GM06990 (cell line): ENCODE data around the gene NELFCD.

Source experiments
- DNase-seq: peaks from one replicate; pipeline ENCODE4 v3.0.0-alpha.2; 2011; ENCODE audit not compliant: insufficient read length; ENCODE audit errors: extremely low read depth
- H3K27me3 ChIP-seq: replicated peaks from 2 replicates; pipeline ENCODE4 v1.6.0; 2011; ENCODE audit warnings: low read length; ENCODE audit not compliant: control insufficient read depth, insufficient read depth
- H3K36me3 ChIP-seq: 2 replicates; pipeline ENCODE4 v1.5.1; 2011; ENCODE audit warnings: low read length; ENCODE audit not compliant: control insufficient read depth, insufficient read depth
- H3K4me3 ChIP-seq: replicated peaks from 2 replicates; pipeline ENCODE4 v1.5.1; 2011; ENCODE audit warnings: low read depth, mild to moderate bottlenecking, control low read depth, low read length
- TF ChIP-seq, protein P1 (sequence below): IDR thresholded peaks from 2 replicates; pipeline ENCODE4 v1.5.1; 2011; ENCODE audit warnings: low read length, control low read depth, mild to moderate bottlenecking, inconsistent platforms; ENCODE audit not compliant: insufficient read depth, poor library complexity, severe bottlenecking

The NELFCD gene

DNA sequence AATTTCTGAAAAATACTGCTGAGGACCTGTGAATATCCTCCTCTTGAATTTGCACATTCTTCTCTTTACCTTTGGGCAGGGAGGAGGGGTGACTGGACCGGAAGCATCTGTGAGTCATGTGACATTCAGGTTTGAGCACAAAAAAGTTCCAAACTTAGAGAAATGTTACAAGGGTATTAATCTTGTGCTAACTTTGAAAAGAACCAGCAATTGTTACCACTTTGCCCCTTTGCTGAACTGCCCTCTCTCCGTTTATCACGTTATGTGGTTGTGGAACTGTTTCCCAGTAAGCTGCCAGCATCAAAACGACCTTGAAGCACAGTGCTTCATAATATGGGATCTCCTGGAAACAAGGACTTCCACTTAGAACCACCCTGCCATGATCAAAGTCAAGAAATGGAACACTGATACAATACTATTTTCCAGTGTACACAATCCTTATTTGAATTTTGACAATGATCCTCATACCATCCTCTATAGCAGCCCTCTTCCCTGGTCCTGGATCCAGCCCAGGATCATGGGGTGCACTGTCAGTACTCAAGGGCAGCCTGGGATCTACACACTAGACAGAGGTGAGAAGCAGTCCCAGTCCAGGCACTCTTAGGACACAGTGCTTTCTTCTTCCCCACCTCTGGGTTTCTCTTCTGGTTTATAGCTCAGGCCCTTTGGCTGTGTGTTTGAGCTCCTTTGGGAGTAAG is 35.9 kb downstream of the NELFCD start:
- H3K4me3 ChIP-seq: no peak overlapping the region
- H3K36me3 ChIP-seq: peaks cover 1% of the 10 kb centered on the region; the same call in 1 of the 2 replicates
- no peak for DNase-seq
- TF ChIP-seq, protein P1, sequence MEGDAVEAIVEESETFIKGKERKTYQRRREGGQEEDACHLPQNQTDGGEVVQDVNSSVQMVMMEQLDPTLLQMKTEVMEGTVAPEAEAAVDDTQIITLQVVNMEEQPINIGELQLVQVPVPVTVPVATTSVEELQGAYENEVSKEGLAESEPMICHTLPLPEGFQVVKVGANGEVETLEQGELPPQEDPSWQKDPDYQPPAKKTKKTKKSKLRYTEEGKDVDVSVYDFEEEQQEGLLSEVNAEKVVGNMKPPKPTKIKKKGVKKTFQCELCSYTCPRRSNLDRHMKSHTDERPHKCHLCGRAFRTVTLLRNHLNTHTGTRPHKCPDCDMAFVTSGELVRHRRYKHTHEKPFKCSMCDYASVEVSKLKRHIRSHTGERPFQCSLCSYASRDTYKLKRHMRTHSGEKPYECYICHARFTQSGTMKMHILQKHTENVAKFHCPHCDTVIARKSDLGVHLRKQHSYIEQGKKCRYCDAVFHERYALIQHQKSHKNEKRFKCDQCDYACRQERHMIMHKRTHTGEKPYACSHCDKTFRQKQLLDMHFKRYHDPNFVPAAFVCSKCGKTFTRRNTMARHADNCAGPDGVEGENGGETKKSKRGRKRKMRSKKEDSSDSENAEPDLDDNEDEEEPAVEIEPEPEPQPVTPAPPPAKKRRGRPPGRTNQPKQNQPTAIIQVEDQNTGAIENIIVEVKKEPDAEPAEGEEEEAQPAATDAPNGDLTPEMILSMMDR: no peak
- H3K27me3 ChIP-seq: no peaks in the 10 kb centered on the region

DNA sequence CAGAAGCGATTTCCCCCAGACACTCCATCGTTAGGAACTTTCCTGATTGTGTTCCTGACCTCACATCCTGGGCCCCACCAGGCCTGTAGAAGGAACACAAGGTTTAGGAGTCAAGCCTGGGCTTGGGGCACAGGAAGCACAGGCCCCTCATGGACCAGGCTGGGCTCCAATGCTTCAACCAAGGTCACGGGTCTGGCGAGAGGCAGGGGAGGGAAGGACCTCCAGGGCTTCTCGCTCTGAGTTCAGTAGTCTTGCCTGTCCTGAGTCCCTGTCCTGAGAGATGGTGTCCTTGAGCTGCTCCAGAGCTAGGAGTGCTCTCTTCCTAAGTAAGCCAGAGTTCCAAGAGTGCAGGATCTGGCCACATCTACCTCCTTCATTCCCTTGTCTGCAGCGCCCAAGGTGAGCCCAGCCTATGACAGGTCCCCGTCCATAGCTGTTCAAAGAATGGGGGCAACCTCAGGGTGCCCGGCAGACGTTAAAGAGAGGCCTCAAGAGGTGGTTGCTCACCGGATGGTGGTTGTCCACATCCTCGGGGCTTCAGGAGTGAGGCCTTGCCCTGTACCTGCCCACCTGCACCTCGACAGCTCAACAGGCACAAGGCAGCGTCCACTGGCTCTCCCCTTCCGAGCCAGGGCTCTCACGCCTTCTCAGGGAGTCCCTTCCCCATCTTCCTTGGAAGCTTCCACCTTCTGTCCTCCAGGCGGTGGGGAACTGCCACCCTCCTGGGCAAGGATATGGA is 36.6 kb downstream of the NELFCD start:
- Histone ChIP-seq H3K36me3 (peaks cover 1% of the 10 kb centered on the region), H3K4me3 (no peak overlapping the region), H3K27me3 (no peaks in the 10 kb centered on the region)
- TF ChIP-seq, protein P1: no peak
- no peak for DNase-seq

DNA sequence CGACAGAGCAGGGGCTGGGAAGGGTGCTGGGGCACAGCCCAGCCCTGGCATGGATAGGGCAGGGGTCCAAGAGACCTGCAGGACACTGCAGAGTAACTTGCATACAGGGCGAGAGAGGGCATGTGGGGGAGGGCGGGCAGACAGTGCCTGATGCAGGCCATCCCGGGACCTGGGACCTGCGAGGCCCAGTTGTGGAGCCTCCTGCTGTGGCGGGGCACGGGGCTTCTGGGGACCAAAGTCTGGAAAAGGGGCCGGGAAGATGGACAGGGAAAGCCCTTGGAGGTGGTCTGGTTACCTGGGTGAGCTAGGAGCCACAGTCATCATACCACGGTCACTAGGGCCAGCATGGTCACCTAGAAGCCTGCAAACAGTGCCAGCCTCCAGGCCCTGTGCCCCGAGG is 37.8 kb downstream of the NELFCD start:
- TF ChIP-seq, protein P1: no peak

DNA sequence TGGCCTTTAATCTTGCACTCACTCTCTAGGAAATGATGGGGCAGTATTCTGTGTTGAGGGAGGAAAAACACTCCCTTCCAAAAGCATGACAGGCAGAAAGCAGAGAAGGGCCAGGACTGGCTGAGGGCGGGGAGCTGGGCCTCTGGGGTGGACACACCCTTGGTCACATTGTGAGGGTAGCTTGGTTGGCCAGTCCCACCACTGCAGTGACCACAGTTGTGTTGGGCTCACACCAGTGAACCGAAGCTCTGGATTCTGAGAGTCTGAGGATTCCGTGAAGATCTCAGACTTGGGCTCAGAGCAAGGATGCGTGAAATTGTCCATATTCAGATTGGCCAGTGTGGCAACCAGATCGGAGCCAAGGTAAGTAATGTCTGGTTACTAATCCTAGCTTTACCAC is 38.2 kb downstream of the NELFCD start, which contains the start of gene TUBB1:
TSS of gene TUBB1 (plus strand) at position 213 of the 400 bp plus-strand sequence. CDS start at position 307, 94 bp downstream.
- H3K27me3 ChIP-seq: no peaks in the 10 kb centered on the region
- H3K4me3 ChIP-seq: no peak within 1 kb of the TSS
- TF ChIP-seq, protein P1: no peak
- no peak for DNase-seq
- peaks cover 13% of the 10 kb centered on the region for H3K36me3 ChIP-seq

More for the DNA sequence above, 37.8 kb downstream of the NELFCD start:
- DNase-seq: no peak
- Histone ChIP-seq H3K27me3 (no peaks in the 10 kb centered on the region), H3K4me3 (no peak overlapping the region), H3K36me3 (peaks cover 9% of the 10 kb centered on the region)

DNA sequence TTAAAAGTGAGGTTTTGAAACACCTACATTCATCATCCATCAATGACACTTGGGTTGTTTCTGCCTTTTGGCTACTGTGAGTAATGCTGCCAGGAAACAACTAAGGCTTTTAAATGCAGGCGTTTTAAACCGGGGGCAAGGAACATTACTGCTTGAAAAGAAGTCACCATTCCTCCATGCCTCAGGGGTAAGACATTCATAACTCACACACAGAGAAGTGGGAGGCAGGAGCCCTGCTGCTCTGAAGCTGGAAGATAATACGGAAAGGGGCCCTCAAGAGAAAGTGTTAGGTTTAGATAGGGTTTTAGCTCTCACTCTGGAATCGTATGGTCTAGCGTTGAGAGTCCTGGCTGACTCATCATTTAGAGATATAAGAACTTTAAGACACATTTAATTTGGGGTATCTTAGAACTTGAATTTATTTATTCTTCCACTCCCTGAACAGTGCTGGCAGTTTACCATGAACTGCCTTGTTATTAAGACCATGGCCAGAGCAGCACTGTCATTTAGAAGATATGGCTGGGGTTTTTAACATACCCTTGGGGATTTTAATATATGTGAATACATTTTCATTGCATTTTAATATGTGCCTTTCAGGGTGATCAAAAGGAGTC is 40.0 kb downstream of the NELFCD start:
- Histone ChIP-seq H3K27me3 (no peaks in the 10 kb centered on the region), H3K4me3 (no peak overlapping the region), H3K36me3 (peaks cover 21% of the 10 kb centered on the region)
- TF ChIP-seq, protein P1: no peak
- DNase-seq: no peak
